Osteoblast (primary cell): ENCODE data around the gene SHROOM1. TPM values are rescaled to one million over a fixed set of nuclear protein-coding genes. Genes with fewer than 3 reads are reported as not detected.

Experiments
- DNase-seq: peaks from one replicate; pipeline ENCODE4 v3.0.0; 2011; ENCODE audit warnings: low spot score, mixed read lengths; ENCODE audit not compliant: insufficient read length; ENCODE audit errors: missing footprints
- H2AFZ ChIP-seq: 2 replicates; pipeline ENCODE4 v1.6.0; 2011; ENCODE audit warnings: mild to moderate bottlenecking, low read length
- H3K27ac ChIP-seq: 2 replicates; pipeline ENCODE4 v1.5.1; 2011; ENCODE audit warnings: mild to moderate bottlenecking, low read depth, low read length, moderate library complexity
- H3K27me3 ChIP-seq: 2 replicates; pipeline ENCODE4 v1.6.0; 2012; ENCODE audit warnings: mild to moderate bottlenecking, control low read depth, inconsistent platforms, low read length, moderate library complexity; ENCODE audit not compliant: insufficient read depth
- H3K36me3 ChIP-seq: 2 replicates; pipeline ENCODE4 v1.5.1; 2011; ENCODE audit warnings: mild to moderate bottlenecking, low read length, control low read depth, moderate library complexity; ENCODE audit not compliant: insufficient read depth
- H3K4me1 ChIP-seq: 2 replicates; pipeline ENCODE4 v1.5.1; 2011; ENCODE audit warnings: mild to moderate bottlenecking, low read length, control low read depth, moderate library complexity; ENCODE audit not compliant: insufficient read depth
- H3K4me2 ChIP-seq: 2 replicates; pipeline ENCODE4 v1.6.0; 2011; ENCODE audit warnings: mild to moderate bottlenecking, low read length; ENCODE audit not compliant: insufficient read depth
- H3K4me3 ChIP-seq: fragments of 200-600 bp; sonication (generic); 3 replicates; pipeline ENCODE4 v1.5.1; 2012; ENCODE audit warnings: mild to moderate bottlenecking, low read length, inconsistent platforms; ENCODE audit not compliant: insufficient read depth
- H3K79me2 ChIP-seq: 2 replicates; pipeline ENCODE4 v1.6.0; 2012; ENCODE audit warnings: mild to moderate bottlenecking, low read length, control low read depth, inconsistent platforms; ENCODE audit not compliant: insufficient read depth
- H3K9me3 ChIP-seq: 2 replicates; pipeline ENCODE4 v1.5.1; 2011; ENCODE audit warnings: low read depth, low read length, control low read depth
- H4K20me1 ChIP-seq: 2 replicates; pipeline ENCODE4 v1.6.0; 2012; ENCODE audit warnings: mild to moderate bottlenecking, low read length, control low read depth; ENCODE audit not compliant: insufficient read depth
- CTCF ChIP-seq: IDR thresholded peaks from 2 replicates; pipeline ENCODE4 v1.5.1; 2011; ENCODE audit warnings: mild to moderate bottlenecking, low read depth, low read length, moderate library complexity; ENCODE audit errors: extremely low read depth
- total RNA-seq: library from RNA; depleted of rRNA; stranded (reverse); fragments of >200 nt; gene quantifications from 2 replicates; pipeline ENCODE4 v1.2.3, GENCODE V29; 2012

SHROOM1 gene
- total RNA-seq, 1 donor, result 4.7 TPM

- Histone ChIP-seq H3K9me3 (no peaks in the 10 kb centered on the region), H4K20me1 (peaks cover 11% of the 10 kb centered on the region), H3K4me2 (no peak overlapping the region), H2AFZ (no peak overlapping the region), H3K4me1 (peaks cover 8% of the 10 kb centered on the region), H3K4me3 (no peak overlapping the region), H3K36me3 (peaks cover 6% of the 10 kb centered on the region), H3K79me2 (peaks cover 16% of the 10 kb centered on the region), H3K27me3 (no peaks in the 10 kb centered on the region), H3K27ac (no peak overlapping the region)
- DNase-seq, result peak; percentile 46
- TF ChIP-seq CTCF, result no peak
Observed at GRCh38 chr5:132825033-132825833, 5.2 kb downstream of the SHROOM1 start.

DNA sequence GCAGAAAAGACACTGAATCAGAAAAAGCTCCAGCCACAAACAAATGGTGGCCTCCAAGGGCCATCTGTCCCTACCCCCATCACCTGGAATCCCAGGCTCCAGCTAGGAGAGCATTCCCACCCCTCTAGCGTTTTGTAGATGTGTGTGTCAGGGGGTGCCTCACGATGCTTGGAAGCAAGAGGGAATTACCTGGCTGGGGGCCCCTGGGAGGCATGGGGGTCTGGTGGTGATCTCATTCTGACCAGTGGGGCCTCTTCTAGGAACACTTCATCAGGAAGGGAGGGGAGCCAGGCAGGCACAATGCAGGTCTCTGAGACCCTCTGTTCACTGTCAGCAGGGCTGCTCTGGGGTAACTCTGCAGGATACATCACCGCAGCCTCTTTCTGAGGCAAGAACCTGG is 6.0 kb downstream of the SHROOM1 start:
- H3K4me1 ChIP-seq, result peaks cover 5% of the 10 kb centered on the region
- H3K4me2 ChIP-seq, result no peak overlapping the region
- DNase-seq, result peak; percentile 52
- no peaks in the 10 kb centered on the region for H3K9me3 ChIP-seq
- H3K36me3 ChIP-seq, result peaks cover 6% of the 10 kb centered on the region
- no peak overlapping the region for H3K4me3 ChIP-seq
- no peak for TF ChIP-seq CTCF
- H3K27me3 ChIP-seq, result no peaks in the 10 kb centered on the region
- H3K79me2 ChIP-seq, result peaks cover 13% of the 10 kb centered on the region
- H3K27ac ChIP-seq, result no peak overlapping the region
- no peak overlapping the region for H2AFZ ChIP-seq
- H4K20me1 ChIP-seq, result peaks cover 7% of the 10 kb centered on the region

GRCh38 chr5:132823481-132824050 is 6.9 kb downstream of the SHROOM1 start:
- Histone ChIP-seq H3K79me2 (peaks cover 5% of the 10 kb centered on the region), H2AFZ (no peak overlapping the region), H3K4me3 (no peak overlapping the region), H3K4me2 (no peak overlapping the region), H3K36me3 (peaks cover 6% of the 10 kb centered on the region), H3K27ac (no peak overlapping the region), H3K27me3 (no peaks in the 10 kb centered on the region), H4K20me1 (peaks cover 3% of the 10 kb centered on the region), H3K4me1 (peaks cover 3% of the 10 kb centered on the region), H3K9me3 (no peaks in the 10 kb centered on the region)
- TF ChIP-seq CTCF, result no peak
- DNase-seq, result peak; percentile 78
